ENCODE data around the gene LRP5.

DNA sequence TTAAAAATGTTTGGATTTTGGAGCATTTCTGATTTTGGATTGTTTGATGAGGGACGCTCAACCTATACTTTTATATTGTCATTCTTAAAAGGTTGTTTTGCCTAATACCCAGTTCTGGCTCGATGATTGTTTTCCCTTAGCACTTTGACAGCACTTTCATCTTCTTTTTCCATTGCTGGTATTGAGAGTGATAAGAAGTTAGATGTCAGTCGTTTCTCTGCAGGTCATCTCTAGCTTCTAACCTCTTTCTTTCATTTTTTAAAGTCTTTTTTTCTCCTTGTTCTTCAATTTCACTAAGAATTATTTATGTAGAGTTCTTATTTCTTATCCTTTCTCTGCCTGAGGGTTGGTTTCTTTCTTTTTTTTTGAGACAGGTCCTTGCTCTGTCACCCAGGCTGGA lies 167.0 kb downstream of the LRP5 start:
- TF ChIP-seq, protein P1, sequence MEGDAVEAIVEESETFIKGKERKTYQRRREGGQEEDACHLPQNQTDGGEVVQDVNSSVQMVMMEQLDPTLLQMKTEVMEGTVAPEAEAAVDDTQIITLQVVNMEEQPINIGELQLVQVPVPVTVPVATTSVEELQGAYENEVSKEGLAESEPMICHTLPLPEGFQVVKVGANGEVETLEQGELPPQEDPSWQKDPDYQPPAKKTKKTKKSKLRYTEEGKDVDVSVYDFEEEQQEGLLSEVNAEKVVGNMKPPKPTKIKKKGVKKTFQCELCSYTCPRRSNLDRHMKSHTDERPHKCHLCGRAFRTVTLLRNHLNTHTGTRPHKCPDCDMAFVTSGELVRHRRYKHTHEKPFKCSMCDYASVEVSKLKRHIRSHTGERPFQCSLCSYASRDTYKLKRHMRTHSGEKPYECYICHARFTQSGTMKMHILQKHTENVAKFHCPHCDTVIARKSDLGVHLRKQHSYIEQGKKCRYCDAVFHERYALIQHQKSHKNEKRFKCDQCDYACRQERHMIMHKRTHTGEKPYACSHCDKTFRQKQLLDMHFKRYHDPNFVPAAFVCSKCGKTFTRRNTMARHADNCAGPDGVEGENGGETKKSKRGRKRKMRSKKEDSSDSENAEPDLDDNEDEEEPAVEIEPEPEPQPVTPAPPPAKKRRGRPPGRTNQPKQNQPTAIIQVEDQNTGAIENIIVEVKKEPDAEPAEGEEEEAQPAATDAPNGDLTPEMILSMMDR (IDR thresholded peaks at IDR 0.05; ENCODE audit: low read depth, low read length), result no peak
- TF ChIP-seq POLR2A (IDR thresholded peaks at IDR 0.05; ENCODE audit: extremely low read depth, insufficient read length), result no peak
- no peak for TF ChIP-seq MYC (IDR thresholded peaks at IDR 0.05; ENCODE audit: low read depth, low read length)
- no peak for TF ChIP-seq MAX (IDR thresholded peaks at IDR 0.05; ENCODE audit: low read depth, low read length)
